Type B pancreatic cell (in vitro differentiated cells): ENCODE results near the gene ANKS3. TPM values are rescaled to one million over a fixed set of nuclear protein-coding genes. Genes with fewer than 3 reads are reported as not detected.

Source experiments
- DNase-seq: peaks from one replicate; pipeline ENCODE4 v3.0.0; 2021; ENCODE audit warnings: mixed read lengths; ENCODE audit not compliant: unreplicated experiment; ENCODE audit errors: extremely low spot score
- H3K27ac Mint-ChIP-seq: 2 replicates; pipeline ENCODE4 v1.8.0; 2021; ENCODE audit warnings: mild to moderate bottlenecking, mixed read lengths
- H3K27me3 Mint-ChIP-seq: 2 replicates; pipeline ENCODE4 v1.8.0; 2021; ENCODE audit warnings: mixed read lengths
- H3K36me3 Mint-ChIP-seq: 2 replicates; pipeline ENCODE4 v1.8.0; 2021; ENCODE audit warnings: mixed read lengths
- H3K4me1 Mint-ChIP-seq: one replicate; pipeline ENCODE4 v1.8.0; 2021; ENCODE audit warnings: mixed read lengths; ENCODE audit not compliant: unreplicated experiment
- H3K4me3 Mint-ChIP-seq: 2 replicates; pipeline ENCODE4 v1.8.0; 2021; ENCODE audit warnings: mild to moderate bottlenecking, mixed read lengths
- H3K9me3 Mint-ChIP-seq: 2 replicates; pipeline ENCODE4 v1.8.0; 2021; ENCODE audit warnings: mixed read lengths
- total RNA-seq: library from RNA; stranded (reverse); gene quantifications from 2 replicates; pipeline ENCODE4 v1.2.1, GENCODE V29; 2021; ENCODE audit warnings: low replicate concordance
- TF ChIP-seq, protein P1 (sequence below): fragments of 200-600 bp; sonication (generic); conservative IDR thresholded peaks from 2 replicates; pipeline ENCODE4 v1.5.0; 2021; ENCODE audit warnings: antibody characterized with exemption, mild to moderate bottlenecking

The ANKS3 gene
- total RNA-seq, 1 donor from 2014 or later, result 36.7 TPM

DNA sequence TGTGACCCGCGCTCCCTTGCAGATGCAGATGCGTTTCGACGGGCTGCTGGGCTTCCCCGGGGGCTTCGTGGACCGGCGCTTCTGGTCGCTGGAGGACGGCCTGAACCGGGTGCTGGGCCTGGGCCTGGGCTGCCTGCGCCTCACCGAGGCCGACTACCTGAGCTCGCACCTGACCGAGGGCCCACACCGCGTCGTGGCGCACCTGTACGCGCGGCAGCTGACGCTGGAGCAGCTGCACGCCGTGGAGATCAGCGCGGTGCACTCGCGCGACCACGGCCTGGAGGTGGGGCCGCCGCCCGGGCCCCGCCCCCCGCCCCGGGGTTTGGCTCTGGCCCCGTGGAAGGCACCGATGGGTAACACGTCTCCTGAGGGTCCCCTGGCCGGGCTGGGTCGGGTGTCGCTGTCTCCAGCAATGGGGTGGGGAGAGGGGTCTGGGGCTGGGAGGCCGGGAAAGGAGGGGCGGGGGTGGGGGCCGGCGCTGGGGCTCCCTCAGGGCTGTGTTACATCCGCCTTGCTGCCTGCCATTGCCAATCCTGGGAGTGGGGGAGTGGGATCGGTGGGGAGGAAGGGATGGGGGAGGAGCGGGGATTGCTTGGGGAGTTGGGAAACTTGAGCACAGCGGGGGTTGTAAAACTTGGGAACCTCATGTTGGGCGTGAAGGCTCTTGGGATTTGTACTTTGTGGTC, 40.0 kb downstream of the ANKS3 start:
- Mint-ChIP-seq H3K27ac (no peak overlapping the region), H3K4me1 (no peaks in the 10 kb centered on the region), H3K27me3 (no peaks in the 10 kb centered on the region), H3K9me3 (no peaks in the 10 kb centered on the region), H3K4me3 (peak overlapping the region; percentile 86), H3K36me3 (no peaks in the 10 kb centered on the region)
- TF ChIP-seq, protein P1, sequence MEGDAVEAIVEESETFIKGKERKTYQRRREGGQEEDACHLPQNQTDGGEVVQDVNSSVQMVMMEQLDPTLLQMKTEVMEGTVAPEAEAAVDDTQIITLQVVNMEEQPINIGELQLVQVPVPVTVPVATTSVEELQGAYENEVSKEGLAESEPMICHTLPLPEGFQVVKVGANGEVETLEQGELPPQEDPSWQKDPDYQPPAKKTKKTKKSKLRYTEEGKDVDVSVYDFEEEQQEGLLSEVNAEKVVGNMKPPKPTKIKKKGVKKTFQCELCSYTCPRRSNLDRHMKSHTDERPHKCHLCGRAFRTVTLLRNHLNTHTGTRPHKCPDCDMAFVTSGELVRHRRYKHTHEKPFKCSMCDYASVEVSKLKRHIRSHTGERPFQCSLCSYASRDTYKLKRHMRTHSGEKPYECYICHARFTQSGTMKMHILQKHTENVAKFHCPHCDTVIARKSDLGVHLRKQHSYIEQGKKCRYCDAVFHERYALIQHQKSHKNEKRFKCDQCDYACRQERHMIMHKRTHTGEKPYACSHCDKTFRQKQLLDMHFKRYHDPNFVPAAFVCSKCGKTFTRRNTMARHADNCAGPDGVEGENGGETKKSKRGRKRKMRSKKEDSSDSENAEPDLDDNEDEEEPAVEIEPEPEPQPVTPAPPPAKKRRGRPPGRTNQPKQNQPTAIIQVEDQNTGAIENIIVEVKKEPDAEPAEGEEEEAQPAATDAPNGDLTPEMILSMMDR, result no peak
- DNase-seq, result peak; percentile 72

DNA sequence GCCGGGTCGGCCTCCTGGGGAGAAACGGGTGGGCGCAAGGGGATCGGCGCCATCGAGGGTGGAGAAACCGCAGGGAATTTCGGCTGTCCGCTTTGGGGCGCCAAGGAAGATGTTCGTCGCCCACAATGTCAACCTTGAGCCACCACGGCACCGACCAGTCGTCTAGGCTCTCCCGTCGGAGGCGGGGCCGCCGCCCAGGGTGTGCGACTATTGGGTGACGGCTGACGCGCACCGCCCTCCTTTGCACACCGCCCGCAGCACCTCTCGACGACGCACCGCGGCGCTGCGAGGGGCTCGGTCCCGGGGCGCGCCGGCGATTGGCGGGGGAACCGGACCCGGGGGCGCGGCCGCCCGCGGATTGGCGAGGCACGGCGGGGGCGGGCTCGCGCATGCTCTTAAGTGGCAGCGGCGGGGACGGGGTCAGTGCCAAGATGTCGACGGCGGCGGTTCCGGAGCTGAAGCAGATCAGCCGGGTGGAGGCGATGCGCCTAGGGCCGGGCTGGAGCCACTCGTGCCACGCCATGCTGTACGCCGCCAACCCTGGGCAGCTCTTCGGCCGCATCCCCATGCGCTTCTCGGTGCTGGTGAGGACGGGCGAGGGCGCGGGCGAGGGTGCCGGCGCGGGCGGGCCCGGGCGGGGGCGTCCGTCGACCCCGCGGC, 40.6 kb downstream of the ANKS3 start, which contains the start of gene NUDT16L1:
TSS of gene NUDT16L1 (plus strand) at position 267 of the 660 bp plus-strand sequence. CDS start at position 432, 165 bp downstream.
- no peaks in the 10 kb centered on the region for H3K4me1 Mint-ChIP-seq
- H3K4me3 Mint-ChIP-seq, result peak within 1 kb of the TSS; percentile 86
- H3K27ac Mint-ChIP-seq, result peak within 1 kb of the TSS; percentile 61
- TF ChIP-seq, protein P1, result no peak
- peak; percentile 98 for DNase-seq
- H3K9me3 Mint-ChIP-seq, result no peaks in the 10 kb centered on the region
- H3K36me3 Mint-ChIP-seq, result no peaks in the 10 kb centered on the region
- no peaks in the 10 kb centered on the region for H3K27me3 Mint-ChIP-seq

DNA sequence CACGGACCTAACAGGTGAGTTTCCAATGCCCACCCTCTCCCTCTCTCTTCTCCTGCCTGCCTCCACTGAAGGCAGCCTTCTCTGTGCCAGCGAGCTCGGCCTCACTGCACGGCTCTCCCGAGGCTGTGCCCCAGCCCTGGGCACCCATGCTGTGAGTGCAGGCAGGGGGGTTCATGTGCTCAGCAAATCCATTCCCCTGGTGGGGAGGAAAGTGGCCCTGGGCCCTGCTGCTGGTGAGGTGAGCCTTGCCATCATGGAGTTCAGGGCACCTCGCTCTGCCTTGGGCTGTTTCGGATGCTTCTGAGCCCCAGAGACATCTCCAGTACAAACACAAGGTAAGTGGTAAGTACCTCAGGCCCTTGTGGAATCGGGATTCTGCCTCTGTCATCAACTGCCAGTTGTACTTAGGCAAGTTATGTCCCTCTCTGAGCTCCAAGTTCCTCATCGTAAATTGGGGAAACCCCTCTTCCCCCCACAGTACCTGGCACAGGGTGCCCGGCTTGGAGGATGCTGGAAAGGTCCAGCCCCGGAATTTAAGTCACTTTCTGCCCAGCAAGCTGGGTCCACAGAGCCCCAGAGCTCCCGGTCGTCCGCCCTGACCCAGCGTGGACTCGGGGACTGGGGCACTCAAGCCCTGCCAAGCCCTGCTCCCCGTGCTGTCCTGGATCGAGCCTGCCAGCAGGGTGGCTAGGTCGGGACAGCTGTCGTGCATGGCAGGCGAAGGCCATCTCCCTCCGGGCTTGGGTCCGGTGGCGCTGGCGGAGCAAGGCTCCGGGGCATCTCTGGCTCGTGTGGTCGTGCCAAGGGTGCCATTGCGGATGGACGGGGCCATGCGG, 41.4 kb downstream of the ANKS3 start:
- H3K36me3 Mint-ChIP-seq, result no peaks in the 10 kb centered on the region
- H3K27me3 Mint-ChIP-seq, result no peaks in the 10 kb centered on the region
- peak overlapping the region; percentile 85 for H3K4me3 Mint-ChIP-seq
- DNase-seq, result no peak
- H3K9me3 Mint-ChIP-seq, result no peaks in the 10 kb centered on the region
- TF ChIP-seq, protein P1, result no peak
- H3K27ac Mint-ChIP-seq, result peak overlapping the region; percentile 61
- no peaks in the 10 kb centered on the region for H3K4me1 Mint-ChIP-seq

DNA sequence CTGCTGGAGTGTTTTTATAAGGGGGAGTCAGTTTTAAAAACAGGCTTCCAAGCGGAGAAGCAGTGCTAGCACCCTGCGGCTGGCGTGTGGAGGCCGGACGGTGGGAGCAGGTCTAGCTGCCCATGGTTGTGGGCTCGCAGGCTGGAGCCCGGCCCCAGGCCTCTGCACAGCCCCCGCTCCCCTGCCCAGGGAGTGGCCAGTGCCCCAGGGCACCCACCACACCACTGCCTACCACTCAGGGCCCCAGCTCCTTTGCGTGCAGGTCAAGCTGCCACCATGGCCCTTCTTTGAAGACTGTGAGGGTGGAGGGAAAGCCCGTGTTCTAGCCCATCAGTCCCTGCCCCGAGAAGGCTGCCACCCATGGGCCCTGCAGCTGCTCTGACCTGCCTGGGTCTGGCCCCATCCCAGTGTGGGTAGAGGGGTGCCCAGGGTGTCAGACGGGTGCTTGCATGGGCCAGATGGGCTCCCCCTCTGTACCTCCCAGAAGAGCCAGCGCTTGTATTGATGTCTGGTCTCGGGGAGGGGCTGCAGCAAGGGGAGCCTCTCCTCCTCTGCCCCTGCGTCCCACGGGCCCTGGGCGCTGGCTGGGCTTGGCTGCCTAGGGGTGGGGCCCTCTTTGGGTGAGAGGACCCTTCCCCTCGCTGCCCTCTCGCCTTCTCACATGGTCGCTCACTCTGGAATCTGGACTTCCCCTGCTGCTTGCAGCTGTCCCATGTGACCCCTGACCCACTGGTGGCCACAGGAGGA, 42.2 kb downstream of the ANKS3 start:
- Mint-ChIP-seq H3K27me3 (no peaks in the 10 kb centered on the region), H3K36me3 (no peaks in the 10 kb centered on the region), H3K4me1 (no peaks in the 10 kb centered on the region), H3K9me3 (no peaks in the 10 kb centered on the region), H3K27ac (peak overlapping the region; percentile 62), H3K4me3 (peak overlapping the region; percentile 66)
- DNase-seq, result no peak
- TF ChIP-seq, protein P1, result no peak
